ENCODE results near the gene ZFAND3.

The ZFAND3 gene

GRCh38 chr6:38154731-38155130 lies 335.2 kb downstream of the ZFAND3 start:
- no peak for DNase-seq (ENCODE audit: low spot score)

GRCh38 chr6:38155144-38155543 lies 335.6 kb downstream of the ZFAND3 start:
- DNase-seq (ENCODE audit: low spot score): no peak

GRCh38 chr6:38155621-38156204 lies 336.2 kb downstream of the ZFAND3 start:
- DNase-seq (ENCODE audit: low spot score): no peak

GRCh38 chr6:38156818-38157565 lies 337.5 kb downstream of the ZFAND3 start:
- no peak for DNase-seq (ENCODE audit: low spot score)

- DNase-seq (ENCODE audit: low spot score): no peak
Measured at GRCh38 chr6:38157905-38158304, 338.4 kb downstream of the ZFAND3 start.

- no peak for DNase-seq (ENCODE audit: low spot score)
Measured at GRCh38 chr6:38158762-38159350, 339.3 kb downstream of the ZFAND3 start.

- DNase-seq (ENCODE audit: low spot score): no peak
Measured at GRCh38 chr6:38159596-38159995, 340.1 kb downstream of the ZFAND3 start.

GRCh38 chr6:38160831-38161230 lies 341.3 kb downstream of the ZFAND3 start:
- DNase-seq (ENCODE audit: low spot score): no peak

- DNase-seq (ENCODE audit: low spot score): no peak
Measured at GRCh38 chr6:38161331-38161730, 341.8 kb downstream of the ZFAND3 start.

GRCh38 chr6:38161754-38162492 lies 342.4 kb downstream of the ZFAND3 start:
- no peak for DNase-seq (ENCODE audit: low spot score)

GRCh38 chr6:38162493-38163185 lies 343.1 kb downstream of the ZFAND3 start:
- no peak for DNase-seq (ENCODE audit: low spot score)

- DNase-seq (ENCODE audit: low spot score): no peak
Measured at GRCh38 chr6:38163186-38164130, 343.9 kb downstream of the ZFAND3 start.

- no peak for DNase-seq (ENCODE audit: low spot score)
Measured at GRCh38 chr6:38164131-38164481, 344.6 kb downstream of the ZFAND3 start.

- DNase-seq (ENCODE audit: low spot score): no peak
Measured at GRCh38 chr6:38164671-38165108, 345.2 kb downstream of the ZFAND3 start.

GRCh38 chr6:38166411-38167240 lies 347.1 kb downstream of the ZFAND3 start:
- no peak for DNase-seq (ENCODE audit: low spot score)

GRCh38 chr6:38167598-38167997 lies 348.1 kb downstream of the ZFAND3 start:
- DNase-seq (ENCODE audit: low spot score): no peak

GRCh38 chr6:38168126-38168525 lies 348.6 kb downstream of the ZFAND3 start:
- DNase-seq (ENCODE audit: low spot score): no peak

- DNase-seq (ENCODE audit: low spot score): no peak
Measured at GRCh38 chr6:38168699-38169098, 349.2 kb downstream of the ZFAND3 start.

GRCh38 chr6:38169221-38169976 lies 349.9 kb downstream of the ZFAND3 start:
- DNase-seq (ENCODE audit: low spot score): no peak
